GM12873 (cell line): ENCODE data around the gene RND3.

Source experiments
- TF ChIP-seq, protein P1 (sequence below): IDR thresholded peaks from 2 replicates; pipeline ENCODE4 v1.5.1; 2012; ENCODE audit warnings: low read depth, mild to moderate bottlenecking, moderate library complexity, low read length, control low read depth; ENCODE audit not compliant: insufficient read depth; ENCODE audit errors: missing control alignments

Gene RND3

DNA sequence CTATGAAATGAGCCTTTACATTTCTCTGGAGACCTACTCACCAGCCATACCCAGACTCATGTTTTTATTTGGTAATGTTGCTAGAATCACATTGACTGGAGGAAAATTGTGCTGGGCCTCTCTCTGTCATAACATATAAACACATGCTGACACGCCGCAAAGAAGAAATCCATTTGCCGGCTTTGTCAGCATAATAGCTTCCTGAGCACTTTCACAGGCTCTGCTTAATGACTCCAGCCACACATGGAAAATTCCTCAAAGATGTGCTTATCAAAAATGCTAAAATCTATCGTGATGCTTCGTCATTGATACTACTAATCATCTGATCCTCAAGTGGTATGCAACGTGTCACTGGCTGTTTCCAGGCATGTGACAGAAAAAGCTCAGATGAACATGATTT, 63.1 kb downstream of the RND3 start:
- TF ChIP-seq, protein P1, sequence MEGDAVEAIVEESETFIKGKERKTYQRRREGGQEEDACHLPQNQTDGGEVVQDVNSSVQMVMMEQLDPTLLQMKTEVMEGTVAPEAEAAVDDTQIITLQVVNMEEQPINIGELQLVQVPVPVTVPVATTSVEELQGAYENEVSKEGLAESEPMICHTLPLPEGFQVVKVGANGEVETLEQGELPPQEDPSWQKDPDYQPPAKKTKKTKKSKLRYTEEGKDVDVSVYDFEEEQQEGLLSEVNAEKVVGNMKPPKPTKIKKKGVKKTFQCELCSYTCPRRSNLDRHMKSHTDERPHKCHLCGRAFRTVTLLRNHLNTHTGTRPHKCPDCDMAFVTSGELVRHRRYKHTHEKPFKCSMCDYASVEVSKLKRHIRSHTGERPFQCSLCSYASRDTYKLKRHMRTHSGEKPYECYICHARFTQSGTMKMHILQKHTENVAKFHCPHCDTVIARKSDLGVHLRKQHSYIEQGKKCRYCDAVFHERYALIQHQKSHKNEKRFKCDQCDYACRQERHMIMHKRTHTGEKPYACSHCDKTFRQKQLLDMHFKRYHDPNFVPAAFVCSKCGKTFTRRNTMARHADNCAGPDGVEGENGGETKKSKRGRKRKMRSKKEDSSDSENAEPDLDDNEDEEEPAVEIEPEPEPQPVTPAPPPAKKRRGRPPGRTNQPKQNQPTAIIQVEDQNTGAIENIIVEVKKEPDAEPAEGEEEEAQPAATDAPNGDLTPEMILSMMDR: no peak

DNA sequence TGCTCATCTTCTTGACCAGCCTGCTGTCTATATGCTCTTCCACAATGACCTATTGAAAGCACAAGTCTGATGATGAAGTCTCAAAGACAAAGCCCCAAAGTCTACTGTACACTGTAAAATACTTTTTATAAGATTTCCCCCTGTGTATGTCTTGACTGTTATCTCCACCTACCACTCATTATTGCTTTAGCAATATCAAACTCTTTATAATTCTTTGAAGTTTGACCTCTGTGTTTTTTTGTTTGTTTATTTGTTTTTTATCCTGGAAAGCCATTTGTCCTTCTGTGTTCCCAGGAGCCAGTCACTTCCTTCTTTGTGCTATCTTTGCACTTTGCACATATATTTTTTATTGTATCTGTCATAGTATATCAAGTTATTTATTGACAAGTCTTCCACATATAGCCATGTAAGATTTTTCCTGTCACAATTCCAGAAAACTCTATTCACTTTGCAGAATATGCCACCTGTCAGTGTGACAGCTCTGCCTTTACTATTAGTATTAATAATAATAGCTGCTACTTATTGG, 66.3 kb downstream of the RND3 start:
- TF ChIP-seq, protein P1: no peak

DNA sequence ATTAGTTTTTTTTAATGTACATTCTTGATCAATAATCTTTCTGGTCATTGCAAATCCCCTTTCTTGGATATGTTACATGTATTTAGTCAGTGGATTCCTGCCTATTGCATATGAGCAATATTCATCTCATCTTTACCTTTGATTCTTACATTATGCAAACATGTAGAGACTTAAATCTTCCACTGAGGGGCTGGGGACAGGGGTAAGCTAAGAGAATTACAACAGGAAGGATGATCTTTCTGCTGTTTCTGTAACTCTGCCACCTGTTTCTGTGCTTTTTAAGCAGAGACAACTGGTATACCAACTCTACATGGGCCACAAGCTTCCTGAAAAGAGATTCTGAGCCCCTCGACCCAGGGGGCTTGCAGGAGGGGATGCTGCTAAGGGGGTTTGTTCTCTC, 68.6 kb downstream of the RND3 start:
- TF ChIP-seq, protein P1: no peak
